Panc1 (cell line): ENCODE measurements around the gene RPS3.

Experiments
- CTCF ChIP-seq: fragments of 450-650 bp; IDR thresholded peaks from 2 replicates; pipeline ENCODE4 v1.5.1; 2017; ENCODE audit warnings: mild to moderate bottlenecking
- TCF7L2 ChIP-seq: IDR thresholded peaks from 2 replicates; pipeline ENCODE4 v1.6.1; 2011; ENCODE audit warnings: mild to moderate bottlenecking, low read depth, low read length, inconsistent platforms
- TF ChIP-seq, protein P1 (sequence below), 2 experiments: IDR thresholded peaks; 2 replicates each; pipeline ENCODE4 v1.6.1; 2011 to 2012; ENCODE audit warnings: low read depth in 2 of 2, control low read depth in 1 of 2, low read length in 1 of 2, mild to moderate bottlenecking in 1 of 2, moderate library complexity in 1 of 2; ENCODE audit not compliant: insufficient read depth in 1 of 2

DNA sequence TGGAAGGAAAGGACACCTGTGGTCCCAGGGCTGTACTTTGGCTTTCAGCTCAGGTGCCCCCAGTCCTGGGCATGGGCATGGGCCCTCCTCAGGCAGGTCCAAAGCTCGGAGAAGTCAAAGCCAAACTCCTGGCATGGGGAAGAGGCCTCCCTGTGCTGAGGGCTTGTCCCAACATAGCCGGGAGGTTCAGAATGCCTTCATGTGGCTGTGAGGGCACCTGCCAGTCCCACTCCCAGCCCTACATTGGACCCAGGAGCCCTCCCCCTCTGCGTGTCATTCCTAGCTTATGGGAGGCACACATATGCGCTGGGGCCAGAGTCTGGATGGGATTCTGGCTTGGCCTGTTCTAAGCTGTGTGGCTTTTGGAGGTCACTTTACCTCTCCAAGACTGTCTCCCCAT lies 34.7 kb downstream of the RPS3 start:
- TF ChIP-seq CTCF (no peak), TCF7L2 (no peak)
- TF ChIP-seq, protein P1, sequence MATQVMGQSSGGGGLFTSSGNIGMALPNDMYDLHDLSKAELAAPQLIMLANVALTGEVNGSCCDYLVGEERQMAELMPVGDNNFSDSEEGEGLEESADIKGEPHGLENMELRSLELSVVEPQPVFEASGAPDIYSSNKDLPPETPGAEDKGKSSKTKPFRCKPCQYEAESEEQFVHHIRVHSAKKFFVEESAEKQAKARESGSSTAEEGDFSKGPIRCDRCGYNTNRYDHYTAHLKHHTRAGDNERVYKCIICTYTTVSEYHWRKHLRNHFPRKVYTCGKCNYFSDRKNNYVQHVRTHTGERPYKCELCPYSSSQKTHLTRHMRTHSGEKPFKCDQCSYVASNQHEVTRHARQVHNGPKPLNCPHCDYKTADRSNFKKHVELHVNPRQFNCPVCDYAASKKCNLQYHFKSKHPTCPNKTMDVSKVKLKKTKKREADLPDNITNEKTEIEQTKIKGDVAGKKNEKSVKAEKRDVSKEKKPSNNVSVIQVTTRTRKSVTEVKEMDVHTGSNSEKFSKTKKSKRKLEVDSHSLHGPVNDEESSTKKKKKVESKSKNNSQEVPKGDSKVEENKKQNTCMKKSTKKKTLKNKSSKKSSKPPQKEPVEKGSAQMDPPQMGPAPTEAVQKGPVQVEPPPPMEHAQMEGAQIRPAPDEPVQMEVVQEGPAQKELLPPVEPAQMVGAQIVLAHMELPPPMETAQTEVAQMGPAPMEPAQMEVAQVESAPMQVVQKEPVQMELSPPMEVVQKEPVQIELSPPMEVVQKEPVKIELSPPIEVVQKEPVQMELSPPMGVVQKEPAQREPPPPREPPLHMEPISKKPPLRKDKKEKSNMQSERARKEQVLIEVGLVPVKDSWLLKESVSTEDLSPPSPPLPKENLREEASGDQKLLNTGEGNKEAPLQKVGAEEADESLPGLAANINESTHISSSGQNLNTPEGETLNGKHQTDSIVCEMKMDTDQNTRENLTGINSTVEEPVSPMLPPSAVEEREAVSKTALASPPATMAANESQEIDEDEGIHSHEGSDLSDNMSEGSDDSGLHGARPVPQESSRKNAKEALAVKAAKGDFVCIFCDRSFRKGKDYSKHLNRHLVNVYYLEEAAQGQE (IDR thresholded peaks at IDR 0.05; ENCODE audit: insufficient read depth in 1 of 2, low read depth in 2 of 2, low read length in 1 of 2) = no peak
